ENCODE results near the gene CXCL13. TPM values are rescaled to one million over a fixed set of nuclear protein-coding genes. Genes with fewer than 3 reads are reported as not detected.
"Not testable (repeated sequence)": the region's sequence is repeated elsewhere in the genome, so short reads cannot be mapped to it uniquely, and the experiment has no call there.

CXCL13 gene
- total RNA-seq, result not detected

- Histone ChIP-seq H3K27me3 (no peaks in the 10 kb centered on the region), H3K9me3 (no peaks in the 10 kb centered on the region), H3K36me3 (no peaks in the 10 kb centered on the region), H3K4me1 (peaks cover 0 to 9% (median 0%) of the 10 kb centered on the region in 3 donors), H3K27ac (no peak within 1 kb of the TSS), H3K4me3 (no peak within 1 kb of the TSS)
- no peak for ATAC-seq
- WGBS, 2 donors (ENCODE audit: low coverage in 1 of 2), result 93 to 99% methylated on average over 8 of the region's 8 CpGs
- no peak for TF ChIP-seq POLR2A (IDR thresholded peaks at IDR 0.05)
- TF ChIP-seq POLR2AphosphoS5 (IDR thresholded peaks at IDR 0.05), result no peak
- no peak for TF ChIP-seq CTCF (IDR thresholded peaks at IDR 0.05)
- TF ChIP-seq EP300 (IDR thresholded peaks at IDR 0.05), result no peak
Measured at GRCh38 chr4:77605210-77605902, at the start of gene CXCL13. CXCL13 (plus strand) TSS chr4:77605820; CDS start chr4:77605866, 46 bp downstream.

GRCh38 chr4:77560170-77560569 is 45.5 kb upstream of the CXCL13 start:
- Histone ChIP-seq H3K27me3 (no peaks in the 10 kb centered on the region), H3K4me3 (no peak overlapping the region), H3K36me3 (no peaks in the 10 kb centered on the region), H3K4me1 (peaks cover 0 to 21% (median 0%) of the 10 kb centered on the region in 3 donors), H3K9me3 (peaks cover 0 to 7% (median 0%) of the 10 kb centered on the region in 3 donors), H3K27ac (no peak overlapping the region)
- TF ChIP-seq POLR2AphosphoS5 (IDR thresholded peaks at IDR 0.05), result no peak
- no peak for TF ChIP-seq CTCF (IDR thresholded peaks at IDR 0.05)
- ATAC-seq, result no peak
- 82 to 85% methylated on average over 1 of the region's 1 CpG for WGBS, 2 donors (ENCODE audit: low coverage in 1 of 2)

GRCh38 chr4:77561720-77562119 is 43.9 kb upstream of the CXCL13 start:
- H3K36me3 ChIP-seq, result not testable (repeated sequence)

GRCh38 chr4:77564231-77564630 is 41.4 kb upstream of the CXCL13 start:
- H3K27ac ChIP-seq, result peak overlapping the region; percentile 47 to 74 (median 60)
- ATAC-seq, result peak; percentile 77

More at GRCh38 chr4:77561720-77562119, 43.9 kb upstream of the CXCL13 start:
- H3K4me3 ChIP-seq, ATAC-seq, H3K27me3 ChIP-seq, H3K9me3 ChIP-seq, H3K27ac ChIP-seq: not testable (repeated sequence)
- H3K4me1 ChIP-seq, result peaks cover 0 to 28% (median 0%) of the 10 kb centered on the region in 3 donors
- WGBS, 2 donors (ENCODE audit: low coverage in 1 of 2), result no CpG with 5 or more reads among the region's 12 CpGs

GRCh38 chr4:77566148-77566547 is 39.5 kb upstream of the CXCL13 start:
- TF ChIP-seq CTCF (IDR thresholded peaks at IDR 0.05) (no peak), POLR2A (IDR thresholded peaks at IDR 0.05) (no peak), EP300 (IDR thresholded peaks at IDR 0.05) (no peak), POLR2AphosphoS5 (IDR thresholded peaks at IDR 0.05) (no peak)
- H3K9me3 ChIP-seq, result peaks cover 0 to 14% (median 0%) of the 10 kb centered on the region in 3 donors
- peaks cover 0 to 28% (median 0%) of the 10 kb centered on the region in 3 donors for H3K4me1 ChIP-seq
- no peak overlapping the region for H3K4me3 ChIP-seq
- 42 to 74% methylated on average over 1 to 3 of the region's 3 CpGs for WGBS, 2 donors (ENCODE audit: low coverage in 1 of 2)
- no peaks in the 10 kb centered on the region for H3K27me3 ChIP-seq
- H3K36me3 ChIP-seq, result no peaks in the 10 kb centered on the region
- no peak overlapping the region for H3K27ac ChIP-seq
- no peak for ATAC-seq

More at GRCh38 chr4:77564231-77564630, 41.4 kb upstream of the CXCL13 start:
- TF ChIP-seq POLR2AphosphoS5 (IDR thresholded peaks at IDR 0.05) (peak; percentile 95), CTCF (IDR thresholded peaks at IDR 0.05) (no peak), EP300 (IDR thresholded peaks at IDR 0.05) (peak; percentile 81)
- Histone ChIP-seq H3K4me3 (no peak overlapping the region), H3K9me3 (peaks cover 0 to 7% (median 0%) of the 10 kb centered on the region in 3 donors), H3K4me1 (peaks cover 0 to 28% (median 0%) of the 10 kb centered on the region in 3 donors), H3K36me3 (no peaks in the 10 kb centered on the region), H3K27me3 (no peaks in the 10 kb centered on the region)
- WGBS, 2 donors (ENCODE audit: low coverage in 1 of 2), result 15 to 17% methylated on average over 2 of the region's 2 CpGs
